CD4-positive, alpha-beta T cell (primary cell): ENCODE measurements around the gene NPM1. TPM values are rescaled to one million over a fixed set of nuclear protein-coding genes. Genes with fewer than 3 reads are reported as not detected.

Experiments used
- ATAC-seq: fragments of 200-7000 bp; cut with Tn5 transposase; one replicate; pipeline ENCODE4 v1.10.0; 2022; ENCODE audit warnings: mild to moderate bottlenecking; ENCODE audit not compliant: poor library complexity
- CTCF ChIA-PET: fragments of 350-600 bp; sonication (Branson Sonifier 250); formaldehyde crosslinking; loops from one replicate; lab custom pipeline; 2021; ENCODE audit warnings: antibody characterized with exemption, inconsistent platforms; lab: Charles Lee
- POLR2A ChIA-PET: fragments of 350-600 bp; sonication (Branson Sonifier 250); formaldehyde crosslinking; loops from one replicate; lab custom pipeline; 2021; ENCODE audit warnings: antibody characterized with exemption, inconsistent platforms; lab: Charles Lee
- DNase-seq, 14 experiments: peaks; one replicate each; pipeline ENCODE4 v3.0.0-alpha.2; 2013 to 2020; ENCODE audit warnings: mixed read lengths in 2 of 14
- H3K27ac ChIP-seq, 2 donors: one replicate each; pipeline versions ENCODE4 v1.5.1 to v1.7.0; 2013; ENCODE audit warnings: low read length in 2 of 2, low read depth in 1 of 2, mild to moderate bottlenecking in 1 of 2
- H3K27me3 ChIP-seq, 2 experiments: 1 replicate in 1 of 2; 2 replicates in 1 of 2; pipeline versions ENCODE4 v1.6.1 to v1.7.0; 2013; ENCODE audit warnings: low read length in 2 of 2, control low read depth in 1 of 2, mild to moderate bottlenecking in 1 of 2, moderate library complexity in 1 of 2; ENCODE audit not compliant: insufficient read depth in 2 of 2, control insufficient read depth in 1 of 2
- H3K36me3 ChIP-seq: one replicate; pipeline ENCODE4 v1.6.1; 2013; ENCODE audit warnings: low read length, control low read depth; ENCODE audit not compliant: insufficient read depth
- H3K4me1 ChIP-seq: one replicate; pipeline ENCODE4 v1.6.1; 2013; ENCODE audit warnings: low read length, control low read depth; ENCODE audit not compliant: insufficient read depth
- H3K4me3 ChIP-seq: one replicate; pipeline ENCODE4 v1.5.1; 2013; ENCODE audit warnings: mild to moderate bottlenecking, low read length, moderate library complexity
- H3K9me3 ChIP-seq, 2 experiments: 1 replicate in 1 of 2; 2 replicates in 1 of 2; pipeline versions ENCODE4 v1.6.1 to v1.7.0; 2013; ENCODE audit warnings: low read length in 2 of 2, mild to moderate bottlenecking in 2 of 2, control low read depth in 1 of 2, moderate library complexity in 1 of 2; ENCODE audit not compliant: control insufficient read depth in 1 of 2, insufficient read depth in 1 of 2
- H3K27ac Mint-ChIP-seq: one replicate; pipeline ENCODE4 v1.8.0; 2020; ENCODE audit warnings: mixed read lengths
- H3K27me3 Mint-ChIP-seq: one replicate; pipeline ENCODE4 v1.8.0; 2021; ENCODE audit warnings: mixed read lengths
- H3K36me3 Mint-ChIP-seq: one replicate; pipeline ENCODE4 v1.8.0; 2021; ENCODE audit warnings: low read depth, mixed read lengths
- H3K4me1 Mint-ChIP-seq: one replicate; pipeline ENCODE4 v1.8.0; 2021; ENCODE audit warnings: low read depth, mixed read lengths
- H3K4me3 Mint-ChIP-seq: one replicate; pipeline ENCODE4 v1.8.0; 2020; ENCODE audit warnings: mild to moderate bottlenecking, mixed read lengths
- H3K9me3 Mint-ChIP-seq: one replicate; pipeline ENCODE4 v1.8.0; 2020; ENCODE audit warnings: mixed read lengths
- intact Hi-C, 2 experiments: fragments of 100-400 bp; cut with DNase I in 1 of 2; cut with micrococcal nuclease in 1 of 2; formaldehyde crosslinking; loops; one replicate each; pipeline versions ENCODE4 v1.15.1 to v1.9.0; 2023 to 2025; cut with DNase I, micrococcal nuclease
- total RNA-seq, 174 experiments: library from RNA in 2 of 174; stranded (reverse) in 2 of 174; gene quantifications; one replicate each; pipeline ENCODE4 v1.2.3 and lab custom pipeline; 2021 to 2026
- TF ChIP-seq, protein P1 (sequence below): fragments of 200-600 bp; IDR thresholded peaks from one replicate; pipeline ENCODE4 v1.8.0; 2022; ENCODE audit warnings: antibody characterized with exemption, mild to moderate bottlenecking

The NPM1 gene
- total RNA-seq, 2 experiments from 2014 or later = 1,243 to 1,379 TPM

DNA sequence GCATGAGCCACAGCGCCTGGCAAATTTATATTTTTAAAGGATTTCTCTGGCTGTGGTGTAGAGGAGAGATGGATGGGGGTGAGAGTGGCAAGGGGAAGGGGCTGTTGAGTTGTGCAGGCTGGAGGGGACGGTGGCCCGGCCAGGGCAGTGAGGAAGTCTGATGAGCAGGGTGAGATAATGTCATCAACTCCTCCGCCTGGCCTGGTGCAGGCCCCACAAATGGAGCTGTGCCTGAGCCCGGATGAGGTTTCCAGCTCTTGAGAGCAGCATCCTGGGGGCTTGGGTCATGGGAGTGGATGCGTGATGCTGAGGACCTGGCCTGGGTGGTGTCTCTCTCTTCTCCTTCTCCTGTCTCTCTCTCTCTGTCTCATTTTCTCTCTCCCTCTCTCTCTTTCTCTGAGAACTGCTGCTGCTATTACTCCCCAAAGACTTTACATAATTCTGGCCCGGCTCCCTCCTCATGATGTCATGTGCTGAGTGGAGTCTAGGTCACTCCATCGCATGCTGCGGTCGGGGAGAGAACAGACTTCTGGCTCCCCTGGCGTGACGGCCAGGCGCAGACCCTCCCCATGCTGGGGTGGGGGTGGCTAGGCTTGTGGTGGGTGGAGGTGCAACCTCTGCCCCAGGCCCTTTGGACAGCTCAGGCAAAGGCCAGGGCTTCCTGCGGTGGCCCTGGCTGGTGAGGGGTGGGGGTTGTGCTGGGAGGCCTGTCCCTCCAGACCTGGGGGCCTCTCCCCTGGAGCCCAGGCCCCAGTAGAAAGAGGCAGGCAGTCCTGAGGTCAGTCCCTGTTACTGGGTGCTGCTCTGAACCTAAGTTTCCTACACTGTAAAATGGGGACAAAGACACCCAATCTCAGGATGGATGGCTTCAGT is 58.2 kb downstream of the NPM1 start:
- ATAC-seq = no peak
- H3K9me3 Mint-ChIP-seq = no peaks in the 10 kb centered on the region
- peaks cover 39% of the 10 kb centered on the region for H3K27me3 Mint-ChIP-seq

DNA sequence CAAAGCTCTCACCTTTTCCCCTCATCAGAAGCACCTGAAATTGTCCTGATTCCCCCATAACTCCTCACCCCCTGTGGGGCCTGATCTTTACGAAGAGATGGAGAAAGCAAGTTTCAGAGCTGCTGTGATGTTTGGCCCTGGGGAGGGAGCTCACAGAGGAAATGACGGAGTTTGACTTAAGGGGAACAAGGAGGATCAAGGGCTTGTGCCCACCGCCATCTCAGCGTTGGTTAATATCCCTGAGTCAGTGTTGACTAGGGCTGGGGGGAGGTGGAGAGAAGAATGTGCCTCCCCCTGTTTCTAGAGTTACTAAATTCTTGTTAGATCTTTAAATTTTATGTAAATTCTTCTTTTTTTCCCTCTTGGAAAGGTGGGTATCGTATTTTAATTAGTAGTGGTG is 59.6 kb downstream of the NPM1 start:
- TF ChIP-seq, protein P1, sequence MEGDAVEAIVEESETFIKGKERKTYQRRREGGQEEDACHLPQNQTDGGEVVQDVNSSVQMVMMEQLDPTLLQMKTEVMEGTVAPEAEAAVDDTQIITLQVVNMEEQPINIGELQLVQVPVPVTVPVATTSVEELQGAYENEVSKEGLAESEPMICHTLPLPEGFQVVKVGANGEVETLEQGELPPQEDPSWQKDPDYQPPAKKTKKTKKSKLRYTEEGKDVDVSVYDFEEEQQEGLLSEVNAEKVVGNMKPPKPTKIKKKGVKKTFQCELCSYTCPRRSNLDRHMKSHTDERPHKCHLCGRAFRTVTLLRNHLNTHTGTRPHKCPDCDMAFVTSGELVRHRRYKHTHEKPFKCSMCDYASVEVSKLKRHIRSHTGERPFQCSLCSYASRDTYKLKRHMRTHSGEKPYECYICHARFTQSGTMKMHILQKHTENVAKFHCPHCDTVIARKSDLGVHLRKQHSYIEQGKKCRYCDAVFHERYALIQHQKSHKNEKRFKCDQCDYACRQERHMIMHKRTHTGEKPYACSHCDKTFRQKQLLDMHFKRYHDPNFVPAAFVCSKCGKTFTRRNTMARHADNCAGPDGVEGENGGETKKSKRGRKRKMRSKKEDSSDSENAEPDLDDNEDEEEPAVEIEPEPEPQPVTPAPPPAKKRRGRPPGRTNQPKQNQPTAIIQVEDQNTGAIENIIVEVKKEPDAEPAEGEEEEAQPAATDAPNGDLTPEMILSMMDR = no peak
- Histone ChIP-seq H3K4me3 (no peak overlapping the region), H3K36me3 (no peaks in the 10 kb centered on the region), H3K27me3 (peaks cover 15 to 23% of the 10 kb centered on the region in 2 experiments), H3K4me1 (no peaks in the 10 kb centered on the region), H3K9me3 (no peaks in the 10 kb centered on the region), H3K27ac (no peak overlapping the region)
- POLR2A ChIA-PET = no interaction called here
- no peak for DNase-seq
- Mint-ChIP-seq H3K4me1 (no peaks in the 10 kb centered on the region), H3K9me3 (no peaks in the 10 kb centered on the region), H3K27me3 (peaks cover 50% of the 10 kb centered on the region), H3K4me3 (no peak overlapping the region), H3K36me3 (no peaks in the 10 kb centered on the region), H3K27ac (no peak overlapping the region)
- ATAC-seq = no peak
- CTCF ChIA-PET = no interaction called here
- intact Hi-C loops = no loop called here

More for the DNA sequence above, 58.2 kb downstream of the NPM1 start:
- Histone ChIP-seq H3K9me3 (no peaks in the 10 kb centered on the region), H3K4me1 (no peaks in the 10 kb centered on the region), H3K27ac (no peak overlapping the region), H3K36me3 (no peaks in the 10 kb centered on the region), H3K27me3 (peaks cover 7 to 12% of the 10 kb centered on the region in 2 experiments), H3K4me3 (no peak overlapping the region)
- TF ChIP-seq, protein P1 = no peak
- ChIA-PET CTCF (no interaction called here), POLR2A (no interaction called here)
- Mint-ChIP-seq H3K27ac (no peak overlapping the region), H3K4me3 (no peak overlapping the region), H3K36me3 (no peaks in the 10 kb centered on the region), H3K4me1 (no peaks in the 10 kb centered on the region)
- DNase-seq = no peak
- intact Hi-C loops = no loop called here

DNA sequence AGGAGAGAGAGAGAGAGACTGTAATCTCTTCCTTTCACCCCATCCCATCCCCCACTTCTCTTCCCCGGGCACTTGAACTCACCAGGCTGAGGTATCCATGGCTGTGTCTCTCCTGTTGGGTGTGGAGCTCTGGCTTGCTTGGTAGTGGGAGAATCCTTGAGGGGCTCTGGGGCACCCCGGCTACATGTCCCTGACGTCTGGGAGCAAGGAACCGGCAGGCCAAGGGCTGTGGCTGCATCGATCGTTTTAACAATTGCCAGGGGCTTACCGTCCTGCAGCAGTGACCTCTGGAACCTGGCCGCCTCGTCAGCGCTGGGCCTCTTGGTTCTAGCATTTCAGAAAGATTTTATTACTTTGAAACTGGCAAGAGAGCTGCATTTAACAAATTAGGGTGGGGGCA is 61.8 kb downstream of the NPM1 start:
- intact Hi-C loops = no loop called here
- Mint-ChIP-seq H3K36me3 (no peaks in the 10 kb centered on the region), H3K27me3 (peaks cover 72% of the 10 kb centered on the region), H3K9me3 (no peaks in the 10 kb centered on the region), H3K4me1 (no peaks in the 10 kb centered on the region), H3K4me3 (no peak overlapping the region), H3K27ac (no peak overlapping the region)
- Histone ChIP-seq H3K4me3 (no peak overlapping the region), H3K36me3 (no peaks in the 10 kb centered on the region), H3K27ac (no peak overlapping the region), H3K9me3 (no peaks in the 10 kb centered on the region), H3K27me3 (peaks cover 16 to 26% of the 10 kb centered on the region in 2 experiments), H3K4me1 (no peaks in the 10 kb centered on the region)
- ATAC-seq (no peak), DNase-seq (no peak)
- TF ChIP-seq, protein P1 = no peak
- CTCF ChIA-PET = no interaction called here
- POLR2A ChIA-PET = no interaction called here
